HFFc6 (cell line): ENCODE data around the gene SLC22A4. TPM values are rescaled to one million over a fixed set of nuclear protein-coding genes. Genes with fewer than 3 reads are reported as not detected.

Experiments
- DNase-seq: peaks from one replicate; pipeline ENCODE4 v3.0.0-alpha.2; 2018
- H3K27ac Mint-ChIP-seq: 2 replicates; pipeline ENCODE4 v1.8.0; 2020; ENCODE audit warnings: mild to moderate bottlenecking, mixed read lengths
- H3K27me3 Mint-ChIP-seq: 2 replicates; pipeline ENCODE4 v1.8.0; 2021; ENCODE audit warnings: mild to moderate bottlenecking, moderate library complexity, mixed read lengths; ENCODE audit not compliant: insufficient read depth
- H3K36me3 Mint-ChIP-seq: 2 replicates; pipeline ENCODE4 v1.8.0; 2021; ENCODE audit warnings: low read depth, mixed read lengths
- H3K4me1 Mint-ChIP-seq: 2 replicates; pipeline ENCODE4 v1.8.0; 2020; ENCODE audit warnings: low read depth, mixed read lengths
- H3K4me3 Mint-ChIP-seq: 2 replicates; pipeline ENCODE4 v1.8.0; 2020; ENCODE audit warnings: mild to moderate bottlenecking, moderate library complexity, mixed read lengths
- H3K9me3 Mint-ChIP-seq: 2 replicates; pipeline ENCODE4 v1.8.0; 2020; ENCODE audit warnings: mild to moderate bottlenecking, mixed read lengths
- CTCF ChIP-seq: fragments of 200-600 bp; sonication (generic); IDR thresholded peaks from 2 replicates; pipeline ENCODE4 v1.5.0; 2021; ENCODE audit warnings: antibody characterized with exemption, mild to moderate bottlenecking
- total RNA-seq, 6 experiments: library from RNA; stranded (reverse); fragmentation: NEBNext Ultra II Directional; extraction: Animal tissue kit (Norgen Biotek cat#: 25700); gene quantifications; 2 replicates in 1 of 6; 3 replicates in 5 of 6; pipeline ENCODE4 v1.2.3, GENCODE V29; 2021

The SLC22A4 gene
- total RNA-seq, 6 experiments from 2014 or later: 10.8 to 12.6 (median 11.4) TPM

DNA sequence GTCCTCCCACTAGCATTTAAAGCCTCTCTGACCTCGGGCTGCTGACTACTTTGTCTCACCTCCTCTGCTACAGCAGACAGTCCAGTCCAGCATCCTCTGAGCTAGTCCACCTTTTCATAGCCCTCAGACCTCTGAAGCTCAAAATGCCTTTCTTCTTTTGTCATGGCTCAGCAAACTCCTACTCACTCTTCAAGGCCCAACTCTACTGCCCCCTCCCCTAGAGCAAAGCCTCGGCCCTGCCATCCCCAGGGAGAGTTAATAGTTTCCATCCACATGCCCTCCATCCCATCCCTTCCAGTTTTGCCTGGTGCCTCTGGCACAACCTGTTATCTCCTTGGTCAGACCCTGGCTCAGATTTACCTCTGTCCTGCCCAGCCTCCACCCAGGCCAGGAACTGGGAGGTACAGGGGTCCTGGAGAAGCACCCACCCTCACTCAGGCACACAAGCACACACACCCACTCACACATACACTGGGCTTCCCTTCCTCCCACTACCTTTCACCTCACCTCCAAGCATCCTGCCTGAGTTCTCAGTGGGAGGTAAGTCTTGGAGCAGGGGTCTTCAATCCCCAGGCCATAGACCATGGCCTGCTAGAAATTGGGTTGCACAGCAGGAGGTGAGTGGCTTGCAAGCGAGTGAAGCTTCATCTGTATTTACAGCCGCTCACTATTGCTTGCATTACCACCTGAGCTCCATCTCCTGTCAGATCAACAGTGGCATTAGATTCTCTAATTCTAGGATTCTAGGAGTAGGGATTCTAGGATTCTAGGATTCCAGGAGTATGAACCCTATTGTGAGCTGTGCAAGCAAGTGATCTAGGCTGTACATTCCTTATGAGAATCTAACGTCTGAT, 18.6 kb upstream of the SLC22A4 start:
- DNase-seq: no peak
- Mint-ChIP-seq H3K36me3 (no peaks in the 10 kb centered on the region), H3K9me3 (no peaks in the 10 kb centered on the region), H3K27me3 (peaks cover 4% of the 10 kb centered on the region), H3K4me3 (no peak overlapping the region), H3K27ac (no peak overlapping the region), H3K4me1 (peaks cover 8% of the 10 kb centered on the region)
- no peak for TF ChIP-seq CTCF

GRCh38 chr5:132277256-132277655, 16.9 kb upstream of the SLC22A4 start:
- Mint-ChIP-seq H3K27ac (no peak overlapping the region), H3K4me3 (no peak overlapping the region), H3K27me3 (peaks cover 6% of the 10 kb centered on the region), H3K36me3 (no peaks in the 10 kb centered on the region), H3K9me3 (no peaks in the 10 kb centered on the region), H3K4me1 (peaks cover 8% of the 10 kb centered on the region)
- no peak for DNase-seq
- no peak for TF ChIP-seq CTCF

- peaks cover 2% of the 10 kb centered on the region; the same call in 1 of the 2 replicates for H3K4me1 Mint-ChIP-seq
- no peaks in the 10 kb centered on the region for H3K9me3 Mint-ChIP-seq
- H3K27ac Mint-ChIP-seq: no peak overlapping the region
- peaks cover 6% of the 10 kb centered on the region for H3K27me3 Mint-ChIP-seq
- no peaks in the 10 kb centered on the region for H3K36me3 Mint-ChIP-seq
- DNase-seq: no peak
- no peak overlapping the region for H3K4me3 Mint-ChIP-seq
- TF ChIP-seq CTCF: no peak
These were observed 16.0 kb upstream of the SLC22A4 start for GRCh38 chr5:132277971-132278853.

GRCh38 chr5:132279801-132280200, 14.4 kb upstream of the SLC22A4 start:
- TF ChIP-seq CTCF: no peak
- no peak for DNase-seq
- Mint-ChIP-seq H3K36me3 (no peaks in the 10 kb centered on the region), H3K4me1 (peaks cover 5% of the 10 kb centered on the region; the same call in 1 of the 2 replicates), H3K4me3 (no peak overlapping the region), H3K27ac (no peak overlapping the region), H3K27me3 (peaks cover 6% of the 10 kb centered on the region), H3K9me3 (no peaks in the 10 kb centered on the region)

DNA sequence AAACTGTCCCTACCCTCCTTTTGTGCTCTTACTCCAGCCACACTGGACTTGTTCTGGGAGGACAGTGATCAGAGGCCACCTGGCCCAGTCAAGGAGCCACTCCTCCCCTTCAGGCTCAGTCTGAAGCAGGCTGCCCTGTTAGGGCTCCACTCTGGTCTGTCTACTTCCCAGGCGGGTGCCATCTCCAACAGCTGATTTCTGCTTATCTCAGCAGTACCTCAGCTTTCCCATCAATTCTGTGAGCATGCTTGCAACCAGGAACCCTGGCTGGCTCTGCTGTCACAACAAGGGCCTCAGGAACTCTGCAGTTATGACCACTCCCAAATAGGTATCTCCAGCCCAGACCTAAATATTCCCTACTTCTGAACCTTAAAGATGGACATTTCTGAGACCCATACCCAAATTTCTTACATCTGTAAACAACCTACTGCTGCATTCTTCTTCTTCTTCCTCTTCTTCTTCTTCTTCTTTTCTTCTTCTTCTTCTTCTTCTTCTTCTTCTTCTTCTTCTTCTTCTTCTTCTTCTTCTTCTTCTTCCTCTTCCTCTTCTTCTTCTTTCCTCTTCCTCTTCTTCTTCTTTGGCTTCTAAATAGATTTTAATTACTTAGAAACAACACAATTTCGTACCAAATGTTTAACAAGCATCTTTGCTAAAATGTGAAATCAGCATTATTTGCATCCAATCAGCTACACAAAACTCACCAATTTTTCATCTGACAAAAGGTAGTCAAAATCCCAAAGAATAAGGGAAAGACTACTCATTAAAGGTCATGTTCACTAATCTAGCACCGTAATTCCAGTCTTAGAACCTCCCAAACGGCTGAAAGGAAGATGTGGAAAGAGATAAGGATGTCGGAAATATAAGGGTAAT, 13.6 kb upstream of the SLC22A4 start:
- no peak overlapping the region for H3K4me3 Mint-ChIP-seq
- H3K9me3 Mint-ChIP-seq: no peaks in the 10 kb centered on the region
- H3K36me3 Mint-ChIP-seq: no peaks in the 10 kb centered on the region
- H3K27me3 Mint-ChIP-seq: peaks cover 3% of the 10 kb centered on the region; the same call in 1 of the 2 replicates
- TF ChIP-seq CTCF: no peak
- H3K27ac Mint-ChIP-seq: no peak overlapping the region
- H3K4me1 Mint-ChIP-seq: peaks cover 5% of the 10 kb centered on the region; the same call in 1 of the 2 replicates
- no peak for DNase-seq
